Thymus (tissue), 11 donors: ENCODE measurements around the gene GET3. TPM values are rescaled to one million over a fixed set of nuclear protein-coding genes. Genes with fewer than 3 reads are reported as not detected.
A peak's percentile ranks its signal among the peaks of the same experiment; 100 is the strongest.

Source experiments
- DNase-seq, 9 donors: peaks; one replicate each; pipeline ENCODE4 v3.0.0-alpha.2; 2013; ENCODE audit warnings: low spot score in 9 of 9, low read depth in 6 of 9, missing footprints in 1 of 9
- H3K27ac ChIP-seq, 2 donors: one replicate each; pipeline ENCODE4 v1.5.1; 2013; ENCODE audit warnings: control low read depth in 1 of 2, low read depth in 1 of 2, low read length in 1 of 2, mild to moderate bottlenecking in 1 of 2, moderate library complexity in 1 of 2
- H3K27me3 ChIP-seq, 2 donors: one replicate each; pipeline ENCODE4 v1.5.1; 2013; ENCODE audit warnings: low read length in 1 of 2; ENCODE audit not compliant: control insufficient read depth in 2 of 2, insufficient read depth in 1 of 2
- H3K36me3 ChIP-seq, 2 donors: one replicate each; pipeline ENCODE4 v1.5.1; 2013; ENCODE audit warnings: low read length in 1 of 2, mild to moderate bottlenecking in 1 of 2, moderate library complexity in 1 of 2; ENCODE audit not compliant: control insufficient read depth in 2 of 2, insufficient read depth in 2 of 2
- H3K4me1 ChIP-seq, 2 donors: one replicate each; pipeline ENCODE4 v1.5.1; 2013; ENCODE audit warnings: low read length in 2 of 2; ENCODE audit not compliant: control insufficient read depth in 2 of 2, insufficient read depth in 2 of 2
- H3K4me3 ChIP-seq, 2 donors: one replicate each; pipeline ENCODE4 v1.5.1; 2013; ENCODE audit warnings: low read length in 2 of 2, control low read depth in 1 of 2, mild to moderate bottlenecking in 1 of 2
- H3K9me3 ChIP-seq, 2 donors: one replicate each; pipeline ENCODE4 v1.5.1; 2013; ENCODE audit warnings: low read length in 1 of 2, mild to moderate bottlenecking in 1 of 2; ENCODE audit not compliant: control insufficient read depth in 2 of 2, insufficient read depth in 1 of 2
- WGBS: extraction: QIAGEN DNeasy Blood & Tissue Kit; methylation state at CpG from one replicate; pipeline ENCODE4 v1.1.7; 2013; 5-methylcytosine and 5-hydroxymethylcytosine counted together
- polyA plus RNA-seq: library from polyadenylated mRNA; stranded (reverse); fragments of 200-250 nt; gene quantifications from one replicate; pipeline ENCODE4 v1.2.3, GENCODE V29; 2013
- total RNA-seq: library from RNA; stranded (reverse); fragments of 120-200 nt; gene quantifications from one replicate; pipeline ENCODE4 v1.2.4, GENCODE V29; 2013
- donor health status: healthy.

GET3 gene
- total and polyA plus RNA-seq, 2 donors, result 50.0 to 67.2 TPM

DNA sequence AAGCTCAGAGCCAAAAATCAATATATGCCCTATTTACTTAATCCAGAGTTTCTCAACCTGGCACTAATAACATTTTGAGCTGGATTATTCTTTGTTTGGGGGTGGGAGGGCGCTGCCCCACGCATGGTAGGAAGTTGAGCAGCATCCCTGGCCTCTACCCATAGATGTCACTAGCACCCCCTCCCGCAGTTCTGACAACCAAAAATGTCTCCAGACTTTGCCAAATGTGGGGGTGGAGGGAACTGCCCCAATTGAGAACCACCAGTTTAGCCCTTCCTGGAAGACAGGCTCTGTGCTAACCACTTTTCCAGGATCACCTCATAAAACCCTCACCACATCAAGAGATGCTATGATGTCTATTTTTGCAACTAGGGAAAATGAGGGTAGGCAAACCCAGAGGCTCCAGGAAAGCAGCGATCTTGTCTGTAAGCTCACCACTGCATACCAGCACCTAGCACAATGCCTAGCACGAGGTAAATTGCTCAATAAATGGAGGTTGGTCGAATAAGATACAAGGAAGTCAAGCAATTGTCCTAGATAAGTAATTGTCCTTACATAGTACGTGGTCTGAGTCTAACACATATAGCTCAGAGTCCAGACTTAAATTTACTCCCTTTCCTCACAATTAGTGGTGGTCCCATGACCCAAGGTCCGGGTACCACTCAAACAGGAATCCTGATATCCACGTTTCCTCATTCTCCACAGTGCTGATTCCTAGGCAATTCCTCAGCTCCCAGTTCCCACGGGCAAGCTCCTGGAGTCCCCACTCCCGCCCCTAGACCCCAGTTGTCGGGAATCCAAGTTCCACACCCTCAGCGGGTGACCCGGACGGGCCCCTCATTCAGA lies 3.7 kb upstream of the GET3 start:
- Histone ChIP-seq H3K4me1 (peaks cover 18 to 42% of the 10 kb centered on the region in 2 donors), H3K27ac (peak overlapping the region; percentile 78 to 91), H3K4me3 (peak overlapping the region; percentile 88 to 94), H3K27me3 (no peaks in the 10 kb centered on the region), H3K36me3 (peaks cover 33 to 42% of the 10 kb centered on the region in 2 donors), H3K9me3 (no peaks in the 10 kb centered on the region)
- WGBS, result under 1% methylated on average over 15 of the region's 15 CpGs
- peak in 4 of 9 donors; percentile 38 to 76 (median 49) for DNase-seq

- WGBS, result 12% methylated on average over 13 of the region's 13 CpGs
- H3K4me3 ChIP-seq, result peak overlapping the region; percentile 74 to 90
- H3K27me3 ChIP-seq, result no peaks in the 10 kb centered on the region
- no peak for DNase-seq
- no peaks in the 10 kb centered on the region for H3K9me3 ChIP-seq
- peaks cover 16 to 35% of the 10 kb centered on the region in 2 donors for H3K4me1 ChIP-seq
- no peak overlapping the region for H3K27ac ChIP-seq
- H3K36me3 ChIP-seq, result peaks cover 20 to 24% of the 10 kb centered on the region in 2 donors
These were observed 596 bp downstream of the GET3 start for GRCh38 chr19:12737835-12738351.

- Histone ChIP-seq H3K36me3 (peaks cover 41 to 49% of the 10 kb centered on the region in 2 donors), H3K4me3 (no peak overlapping the region), H3K4me1 (peaks cover 0 to 4% of the 10 kb centered on the region in 2 donors), H3K27me3 (peaks cover 0 to 10% of the 10 kb centered on the region in 2 donors), H3K9me3 (peaks cover 9 to 19% of the 10 kb centered on the region in 2 donors), H3K27ac (no peak overlapping the region)
- WGBS, result 94% methylated on average over 22 of the region's 22 CpGs
- no peak for DNase-seq
These were observed 8.0 kb downstream of the GET3 start for GRCh38 chr19:12745166-12745897.

DNA sequence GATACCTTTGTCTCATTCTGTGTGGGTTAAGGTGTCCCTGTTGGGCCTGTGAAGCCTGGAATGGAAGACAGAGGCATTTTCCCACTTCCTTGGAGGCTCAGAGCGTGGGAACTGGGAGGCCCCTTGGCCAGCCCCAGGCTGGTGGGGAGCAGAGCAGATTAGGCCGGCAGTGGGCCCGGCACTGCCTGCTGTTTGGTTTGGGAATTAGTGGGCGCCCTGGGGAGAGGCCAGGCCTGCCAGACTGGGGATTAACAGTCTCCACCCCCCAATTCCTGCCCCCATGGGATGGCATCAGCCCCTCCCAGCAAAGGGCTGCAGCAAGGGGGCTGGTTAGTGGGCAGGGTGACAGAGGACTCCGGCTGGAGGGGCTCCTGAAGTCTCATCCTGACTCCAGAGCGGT lies 11.2 kb downstream of the GET3 start:
- Histone ChIP-seq H3K4me1 (peaks cover 0 to 4% of the 10 kb centered on the region in 2 donors), H3K36me3 (peaks cover 33 to 39% of the 10 kb centered on the region in 2 donors), H3K27me3 (peaks cover 0 to 32% of the 10 kb centered on the region in 2 donors), H3K9me3 (peaks cover 9 to 19% of the 10 kb centered on the region in 2 donors), H3K4me3 (no peak overlapping the region), H3K27ac (no peak overlapping the region)
- no peak for DNase-seq
- WGBS, result 96% methylated on average over 6 of the region's 6 CpGs

DNA sequence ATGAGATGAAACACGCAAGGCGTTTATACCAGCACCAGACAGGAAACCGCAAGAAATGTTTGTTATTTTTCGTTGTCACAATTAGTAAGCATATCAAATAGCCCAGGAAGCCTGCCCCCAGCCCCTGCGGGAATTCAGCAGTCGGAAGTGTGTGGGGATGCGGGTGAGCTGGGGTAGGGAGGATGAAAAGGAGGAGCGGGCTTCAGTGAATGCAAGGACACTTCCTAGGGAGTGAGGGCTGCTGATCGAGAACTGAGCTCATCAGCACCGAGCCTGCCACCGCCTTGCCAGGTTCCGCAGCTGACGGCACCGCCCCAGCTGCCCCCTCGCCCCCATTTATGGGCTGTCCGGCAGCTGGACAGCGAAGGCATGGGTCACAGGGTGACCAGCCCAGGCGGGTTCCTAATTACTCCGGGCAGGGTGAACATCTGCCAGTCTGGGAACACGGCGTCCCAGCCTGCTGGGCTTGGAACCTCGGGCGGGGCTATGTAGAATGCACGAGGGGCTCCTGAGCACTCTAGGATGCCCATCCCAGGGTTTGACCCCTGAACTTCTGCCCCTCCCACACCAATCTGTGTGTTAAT lies 12.7 kb downstream of the GET3 start:
- Histone ChIP-seq H3K36me3 (peaks cover 30 to 32% of the 10 kb centered on the region in 2 donors), H3K27ac (no peak overlapping the region), H3K9me3 (peaks cover 9 to 19% of the 10 kb centered on the region in 2 donors), H3K4me1 (peaks cover 0 to 4% of the 10 kb centered on the region in 2 donors), H3K27me3 (peaks cover 0 to 40% of the 10 kb centered on the region in 2 donors), H3K4me3 (no peak overlapping the region)
- WGBS, result 52% methylated on average over 24 of the region's 24 CpGs
- DNase-seq, result no peak

- H3K27ac ChIP-seq, result no peak overlapping the region
- peaks cover 0 to 43% of the 10 kb centered on the region in 2 donors for H3K27me3 ChIP-seq
- no peak overlapping the region for H3K4me3 ChIP-seq
- H3K4me1 ChIP-seq, result peaks cover 0 to 4% of the 10 kb centered on the region in 2 donors
- peaks cover 24% of the 10 kb centered on the region in 2 donors for H3K36me3 ChIP-seq
- no peak for DNase-seq
- WGBS, result 86% methylated on average over 9 of the region's 9 CpGs
- peaks cover 9 to 19% of the 10 kb centered on the region in 2 donors for H3K9me3 ChIP-seq
These were observed 13.6 kb downstream of the GET3 start for GRCh38 chr19:12750851-12751250.

GRCh38 chr19:12751635-12752034 lies 14.3 kb downstream of the GET3 start, which contains the start of gene BEST2:
Gene BEST2, plus strand, starts transcription at chr19:12751791. Its CDS starts 802 bp downstream, at chr19:12752593.
- H3K4me3 ChIP-seq, result no peak within 1 kb of the TSS
- H3K27me3 ChIP-seq, result peaks cover 0 to 51% of the 10 kb centered on the region in 2 donors
- H3K4me1 ChIP-seq, result peaks cover 0 to 4% of the 10 kb centered on the region in 2 donors
- H3K27ac ChIP-seq, result no peak within 1 kb of the TSS
- peaks cover 9 to 16% of the 10 kb centered on the region in 2 donors for H3K9me3 ChIP-seq
- 61% methylated on average over 14 of the region's 14 CpGs for WGBS
- no peak for DNase-seq
- peaks cover 16 to 17% of the 10 kb centered on the region in 2 donors for H3K36me3 ChIP-seq

DNA sequence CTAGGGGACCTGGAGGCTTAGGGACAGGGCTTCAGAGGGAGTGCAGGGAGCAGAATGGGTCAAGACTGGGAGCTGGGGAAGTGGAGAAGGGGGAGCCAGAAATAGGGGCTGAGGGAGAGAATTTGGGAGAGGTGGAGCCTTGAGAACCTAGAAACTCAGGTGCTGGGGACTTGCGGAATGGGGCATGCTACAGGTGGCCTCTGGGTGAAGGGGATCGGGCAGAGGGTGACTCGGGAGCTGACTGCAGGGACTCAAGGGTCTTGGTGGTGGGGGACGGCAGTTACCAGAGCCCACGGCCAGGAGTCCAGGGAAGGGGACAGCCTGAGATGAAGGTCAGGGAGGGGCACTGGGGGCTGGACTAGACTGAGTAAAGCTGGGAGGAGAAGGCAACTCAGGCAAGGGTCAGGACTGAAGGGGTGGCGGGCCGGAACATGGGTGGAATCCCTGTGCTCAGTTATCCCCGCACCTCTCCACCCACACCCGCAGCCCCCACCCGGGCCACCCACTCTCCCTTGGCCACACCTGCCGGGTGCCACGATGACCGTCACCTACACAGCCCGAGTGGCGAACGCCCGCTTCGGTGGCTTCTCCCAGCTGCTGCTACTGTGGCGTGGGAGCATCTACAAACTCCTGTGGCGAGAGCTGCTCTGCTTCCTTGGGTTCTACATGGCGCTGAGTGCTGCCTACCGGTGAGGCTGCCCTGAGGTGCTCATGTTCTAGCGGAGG lies 14.9 kb downstream of the GET3 start:
- no peak overlapping the region for H3K4me3 ChIP-seq
- peaks cover 6 to 10% of the 10 kb centered on the region in 2 donors for H3K9me3 ChIP-seq
- no peak for DNase-seq
- peaks cover 12% of the 10 kb centered on the region in 2 donors for H3K36me3 ChIP-seq
- H3K27me3 ChIP-seq, result peaks cover 0 to 54% of the 10 kb centered on the region in 2 donors
- peaks cover 0 to 4% of the 10 kb centered on the region in 2 donors for H3K4me1 ChIP-seq
- no peak overlapping the region for H3K27ac ChIP-seq
- 91% methylated on average over 23 of the region's 23 CpGs for WGBS
